Lower lobe of right lung (tissue), 1 donor: Measurements from ENCODE around the gene TMED9. TPM values are rescaled to one million over a fixed set of nuclear protein-coding genes. Genes with fewer than 3 reads are reported as not detected.

Experiments used
- total RNA-seq: library from RNA; stranded (reverse); fragmentation: NEBNext Ultra II Directional; extraction: Animal tissue kit (Norgen Biotek cat#: 25700); gene quantifications from one replicate; pipeline ENCODE4 v1.2.1, GENCODE V29; 2021
- donor health status: DM: no; HTN: yes; CAD: no; lungs with severe emphysema.

TMED9 gene
- total RNA-seq, 1 donor from 2014 or later = 132 TPM

Other genes starting within 250 kb of the TMED9 start
- gene LMAN2, start 240.5 kb upstream of the TMED9 start, total RNA-seq = 108 TPM
- 16.2 TPM for gene RGS14, start 234.3 kb upstream of the TMED9 start, total RNA-seq
- not detected for gene SLC34A1, start 207.8 kb upstream of the TMED9 start, total RNA-seq
- gene PFN3, start 191.5 kb upstream of the TMED9 start, total RNA-seq = not detected
- gene F12, start 182.6 kb upstream of the TMED9 start, total RNA-seq = 0.80 TPM
- 59.4 TPM for gene GRK6, start 165.5 kb upstream of the TMED9 start, total RNA-seq
- 1.7 TPM for gene PRR7, start 145.4 kb upstream of the TMED9 start, total RNA-seq
- gene DBN1, start 118.6 kb upstream of the TMED9 start, total RNA-seq = 23.1 TPM
- 47.1 TPM for gene PDLIM7, start 94.6 kb upstream of the TMED9 start, total RNA-seq
- gene DOK3, start 82.4 kb upstream of the TMED9 start, total RNA-seq = 76.5 TPM
- gene DDX41, start 75.2 kb upstream of the TMED9 start, total RNA-seq = 69.4 TPM
- 89.1 TPM for gene FAM193B, start 37.6 kb upstream of the TMED9 start, total RNA-seq
- 22.4 TPM for gene B4GALT7, start 7.9 kb downstream of the TMED9 start, total RNA-seq
- gene FAM153A, start 190.7 kb downstream of the TMED9 start, total RNA-seq = 3.7 TPM